ENCODE results near the gene ARHGAP9. TPM values are rescaled to one million over a fixed set of nuclear protein-coding genes. Genes with fewer than 3 reads are reported as not detected.

ARHGAP9 gene
- total and polyA plus RNA-seq, 2 of the 8 experiments (the other 6 are each of a cell fraction or from before 2014, with no cell fraction given) = 3.2 to 6.0 TPM

- TF ChIP-seq CHD7 (IDR thresholded peaks at IDR 0.05; ENCODE audit: insufficient replicate concordance, low read length) (no peak), CBX8 (IDR thresholded peaks at IDR 0.05; ENCODE audit: borderline replicate concordance, low read depth, low read length) (no peak), TAF7 (optimal IDR thresholded peaks at IDR 0.05; ENCODE audit: borderline replicate concordance, low read depth, low read length) (no peak), E2F6 (IDR thresholded peaks at IDR 0.05) (no peak), TEAD4 (IDR thresholded peaks at IDR 0.05; ENCODE audit: low read depth, low read length) (no peak), SIRT6 (IDR thresholded peaks at IDR 0.05; ENCODE audit: low read length) (no peak), CHD2 (IDR thresholded peaks at IDR 0.05; ENCODE audit: low read length) (no peak), JUN (IDR thresholded peaks at IDR 0.05; ENCODE audit: low read depth, low read length) (no peak), JUND (IDR thresholded peaks at IDR 0.05; ENCODE audit: low read length) (no peak), EP300 (IDR thresholded peaks at IDR 0.05; ENCODE audit: borderline replicate concordance in 1 of 2, low read depth in 2 of 2, low read length in 2 of 2) (no peak), SAP30 (IDR thresholded peaks at IDR 0.05; ENCODE audit: insufficient read depth, insufficient replicate concordance, low read length) (no peak), POLR2AphosphoS5 (IDR thresholded peaks at IDR 0.05; ENCODE audit: low read depth, low read length) (no peak)
Measured at GRCh38 chr12:57428965-57429364, 50.7 kb downstream of the ARHGAP9 start (continued).

Data from H1 (cell line).